Central memory CD8-positive, alpha-beta T cell (primary cell): ENCODE measurements around the gene ABCB8.

ENCODE experiments used
- ATAC-seq: fragments of 150-1000 bp; cut with Tn5 transposase; replicated peaks from 2 replicates; pipeline ENCODE4 v1.10.0; 2022; ENCODE audit warnings: mild to moderate bottlenecking, moderate FRiP score, moderate number of reproducible peaks; ENCODE audit not compliant: poor library complexity, severe bottlenecking; ENCODE audit errors: extremely low read depth
- DNase-seq, 2 donors: peaks; one replicate each; pipeline ENCODE4 v3.0.0; 2021; ENCODE audit warnings: low spot score in 2 of 2
- H3K27ac Mint-ChIP-seq: one replicate; pipeline ENCODE4 v1.8.0; 2022; ENCODE audit warnings: low read depth, mild to moderate bottlenecking, moderate library complexity, mixed read lengths
- H3K27me3 Mint-ChIP-seq: one replicate; pipeline ENCODE4 v1.8.0; 2022; ENCODE audit warnings: mixed read lengths
- H3K36me3 Mint-ChIP-seq: one replicate; pipeline ENCODE4 v1.8.0; 2022; ENCODE audit warnings: mild to moderate bottlenecking, moderate library complexity, mixed read lengths; ENCODE audit not compliant: insufficient read depth
- H3K4me1 Mint-ChIP-seq: one replicate; pipeline ENCODE4 v1.8.0; 2022; ENCODE audit warnings: mixed read lengths
- H3K4me3 Mint-ChIP-seq: one replicate; pipeline ENCODE4 v1.8.0; 2022; ENCODE audit warnings: mild to moderate bottlenecking, moderate library complexity, mixed read lengths
- H3K9me3 Mint-ChIP-seq: one replicate; pipeline ENCODE4 v1.8.0; 2022; ENCODE audit warnings: mixed read lengths

Gene ABCB8

GRCh38 chr7:151088019-151088855, 60.0 kb downstream of the ABCB8 start:
- Mint-ChIP-seq H3K4me3 (peak overlapping the region; percentile 84), H3K27me3 (peaks cover 10% of the 10 kb centered on the region), H3K4me1 (peaks cover 30% of the 10 kb centered on the region), H3K36me3 (peaks cover 10% of the 10 kb centered on the region), H3K9me3 (no peaks in the 10 kb centered on the region), H3K27ac (no peak overlapping the region)
- ATAC-seq: no peak
- DNase-seq: no peak

- Mint-ChIP-seq H3K27ac (no peak overlapping the region), H3K36me3 (peaks cover 10% of the 10 kb centered on the region), H3K4me3 (peak overlapping the region; percentile 55), H3K4me1 (peaks cover 30% of the 10 kb centered on the region), H3K27me3 (peaks cover 10% of the 10 kb centered on the region), H3K9me3 (no peaks in the 10 kb centered on the region)
- no peak for ATAC-seq
- DNase-seq: no peak
Observed at GRCh38 chr7:151088856-151089699, 60.8 kb downstream of the ABCB8 start.

GRCh38 chr7:151089893-151090730, 61.9 kb downstream of the ABCB8 start:
- H3K9me3 Mint-ChIP-seq: no peaks in the 10 kb centered on the region
- DNase-seq (no peak), ATAC-seq (no peak)
- H3K36me3 Mint-ChIP-seq: peaks cover 8% of the 10 kb centered on the region
- peaks cover 27% of the 10 kb centered on the region for H3K4me1 Mint-ChIP-seq
- H3K27me3 Mint-ChIP-seq: peaks cover 6% of the 10 kb centered on the region
- no peak overlapping the region for H3K27ac Mint-ChIP-seq
- no peak overlapping the region for H3K4me3 Mint-ChIP-seq

GRCh38 chr7:151091003-151091402, 62.8 kb downstream of the ABCB8 start:
- no peak overlapping the region for H3K27ac Mint-ChIP-seq
- H3K27me3 Mint-ChIP-seq: no peaks in the 10 kb centered on the region
- H3K9me3 Mint-ChIP-seq: no peaks in the 10 kb centered on the region
- peaks cover 5% of the 10 kb centered on the region for H3K36me3 Mint-ChIP-seq
- H3K4me3 Mint-ChIP-seq: no peak overlapping the region
- H3K4me1 Mint-ChIP-seq: peaks cover 18% of the 10 kb centered on the region
- DNase-seq (no peak), ATAC-seq (no peak)

DNA sequence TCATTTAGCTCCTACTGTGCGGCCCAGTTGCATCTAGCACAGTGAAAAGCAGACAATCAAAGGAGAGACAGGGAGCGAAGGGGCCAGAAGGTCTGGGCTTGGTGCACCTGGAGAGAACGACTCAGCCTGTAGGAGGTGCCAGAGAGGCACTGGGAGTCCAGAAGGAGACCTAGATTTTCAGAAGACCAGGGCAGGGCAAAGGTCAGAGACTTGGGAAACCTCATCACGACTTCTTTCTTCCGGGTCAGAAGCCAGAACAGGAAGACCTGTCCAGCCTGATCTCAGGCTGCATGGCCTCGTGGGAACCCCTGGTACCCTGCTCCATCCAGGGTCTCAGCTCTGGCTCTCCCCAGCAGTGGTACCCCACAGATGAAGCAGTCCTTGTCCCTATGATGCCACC, 63.2 kb downstream of the ABCB8 start:
- H3K27ac Mint-ChIP-seq: no peak overlapping the region
- no peak for ATAC-seq
- peaks cover 5% of the 10 kb centered on the region for H3K36me3 Mint-ChIP-seq

DNA sequence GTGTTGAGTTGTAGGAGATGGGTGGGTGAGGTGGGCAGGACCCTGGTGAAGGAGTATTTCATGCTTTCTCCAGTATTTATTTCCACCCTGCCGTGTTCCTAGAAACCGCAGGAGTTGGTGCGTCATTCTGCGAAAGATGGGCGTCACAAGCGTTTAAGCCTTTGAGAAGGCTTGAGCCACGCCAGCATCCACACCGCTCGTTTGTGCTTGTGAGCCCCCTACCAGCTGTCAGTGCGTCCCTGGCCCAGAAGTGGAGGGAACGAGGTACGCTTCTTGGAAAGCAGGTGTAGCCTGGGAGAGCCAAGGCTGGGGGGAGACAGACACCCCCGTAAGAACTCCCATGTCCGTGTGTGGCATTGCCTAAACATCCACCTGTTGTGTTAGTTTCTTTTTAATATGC, 63.7 kb downstream of the ABCB8 start:
- Mint-ChIP-seq H3K4me3 (no peak overlapping the region), H3K27ac (no peak overlapping the region), H3K4me1 (peaks cover 17% of the 10 kb centered on the region), H3K9me3 (no peaks in the 10 kb centered on the region), H3K27me3 (no peaks in the 10 kb centered on the region), H3K36me3 (peaks cover 4% of the 10 kb centered on the region)
- DNase-seq (no peak), ATAC-seq (no peak)

More for the DNA sequence above, 63.2 kb downstream of the ABCB8 start:
- peaks cover 17% of the 10 kb centered on the region for H3K4me1 Mint-ChIP-seq
- H3K9me3 Mint-ChIP-seq: no peaks in the 10 kb centered on the region
- H3K27me3 Mint-ChIP-seq: no peaks in the 10 kb centered on the region
- H3K4me3 Mint-ChIP-seq: no peak overlapping the region
- no peak for DNase-seq

- Mint-ChIP-seq H3K9me3 (no peaks in the 10 kb centered on the region), H3K4me1 (peaks cover 17% of the 10 kb centered on the region), H3K27ac (no peak overlapping the region), H3K27me3 (no peaks in the 10 kb centered on the region), H3K4me3 (no peak overlapping the region), H3K36me3 (peaks cover 2% of the 10 kb centered on the region)
- ATAC-seq: no peak
- no peak for DNase-seq
Observed at GRCh38 chr7:151093748-151094147, 65.5 kb downstream of the ABCB8 start.

DNA sequence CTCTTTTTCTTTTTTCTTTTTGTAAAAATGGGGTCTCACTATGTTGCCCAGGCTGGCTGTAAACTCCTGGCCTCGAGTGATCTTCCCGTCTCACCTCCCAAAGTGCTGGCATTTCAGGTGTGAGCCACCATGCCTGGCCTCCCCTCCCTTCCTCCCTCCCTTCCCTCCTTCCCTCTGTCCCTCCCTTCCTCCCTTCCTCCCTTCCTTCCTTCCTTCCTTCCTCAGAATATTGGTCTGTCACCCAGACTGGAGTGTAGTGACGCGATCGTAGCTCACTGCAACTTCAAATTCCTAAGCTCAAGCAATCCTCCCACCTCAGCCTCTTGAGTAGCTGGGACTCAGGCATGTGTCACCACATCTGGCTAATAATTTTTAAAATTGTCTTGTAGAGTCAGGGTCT, 66.4 kb downstream of the ABCB8 start:
- DNase-seq (no peak), ATAC-seq (no peak)
- no peaks in the 10 kb centered on the region for H3K9me3 Mint-ChIP-seq
- peaks cover 12% of the 10 kb centered on the region for H3K4me1 Mint-ChIP-seq
- H3K4me3 Mint-ChIP-seq: no peak overlapping the region
- peaks cover 2% of the 10 kb centered on the region for H3K36me3 Mint-ChIP-seq
- H3K27ac Mint-ChIP-seq: no peak overlapping the region
- no peaks in the 10 kb centered on the region for H3K27me3 Mint-ChIP-seq

- no peak overlapping the region for H3K27ac Mint-ChIP-seq
Observed at GRCh38 chr7:151095123-151095797, 67.0 kb downstream of the ABCB8 start.

GRCh38 chr7:151095828-151096475, 67.7 kb downstream of the ABCB8 start:
- H3K4me3 Mint-ChIP-seq: no peak overlapping the region
- peaks cover 12% of the 10 kb centered on the region for H3K4me1 Mint-ChIP-seq
- H3K27ac Mint-ChIP-seq: no peak overlapping the region
- DNase-seq (no peak), ATAC-seq (no peak)
- no peaks in the 10 kb centered on the region for H3K36me3 Mint-ChIP-seq
- H3K27me3 Mint-ChIP-seq: no peaks in the 10 kb centered on the region
- H3K9me3 Mint-ChIP-seq: no peaks in the 10 kb centered on the region

More at GRCh38 chr7:151095123-151095797, 67.0 kb downstream of the ABCB8 start:
- DNase-seq: no peak
- Mint-ChIP-seq H3K27me3 (no peaks in the 10 kb centered on the region), H3K4me1 (peaks cover 12% of the 10 kb centered on the region), H3K36me3 (peaks cover 2% of the 10 kb centered on the region), H3K4me3 (no peak overlapping the region), H3K9me3 (no peaks in the 10 kb centered on the region)
- no peak for ATAC-seq
